Measurements from ENCODE around the gene WDR7.

GRCh38 chr18:56835331-56835730, 184.2 kb downstream of the WDR7 start:
- TF ChIP-seq CTCF (IDR thresholded peaks at IDR 0.05): no peak
- TF ChIP-seq POLR2A (IDR thresholded peaks at IDR 0.05): no peak
- TF ChIP-seq EP300 (IDR thresholded peaks at IDR 0.05): no peak
